ENCODE results near the gene CDSN. TPM values are rescaled to one million over a fixed set of nuclear protein-coding genes. Genes with fewer than 3 reads are reported as not detected.

CDSN gene
- total and polyA plus RNA-seq, 2 experiments from 2014 or later, result 0.07 TPM; not detected in 1

DNA sequence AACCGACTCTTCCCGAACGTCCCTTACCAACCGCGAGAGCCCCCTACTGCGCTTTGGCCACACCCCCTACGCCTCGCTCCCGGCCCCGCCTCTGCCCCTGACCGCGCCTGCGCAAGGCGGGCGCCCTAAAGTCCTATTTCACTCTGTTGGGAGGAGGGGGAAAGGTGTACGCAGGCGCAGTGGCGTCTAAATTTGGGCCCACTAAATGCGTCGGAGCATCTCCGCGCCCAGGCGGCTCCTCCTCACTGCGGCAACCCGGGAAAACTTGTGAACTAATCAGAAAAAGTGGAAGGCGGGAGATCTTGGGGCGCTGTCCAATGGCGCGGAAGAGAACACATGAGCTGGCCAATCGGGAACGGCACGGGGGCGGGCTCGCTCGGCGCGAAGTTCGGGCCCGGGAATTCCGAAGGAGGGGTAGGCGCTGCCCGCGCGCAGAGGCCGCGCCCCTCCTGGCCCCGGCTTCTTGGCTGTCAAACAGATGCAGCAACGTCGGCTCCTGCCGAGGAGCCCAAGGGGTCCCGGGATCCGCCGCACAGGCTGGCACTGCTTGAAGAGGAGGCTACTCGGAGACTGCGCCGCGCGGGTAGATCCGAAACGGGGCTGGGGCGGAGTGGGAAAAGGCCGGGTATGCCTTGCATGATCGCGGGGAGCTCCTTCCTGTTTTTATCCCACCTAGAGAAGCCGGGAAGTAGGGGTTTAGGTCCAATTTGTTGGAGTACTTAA, 38.1 kb upstream of the CDSN start, which contains the start of gene TCF19:
Gene TCF19, plus strand, starts transcription at position 450 of the 723 bp plus-strand sequence. CDS start 881 bp downstream, outside the sequence.
- ATAC-seq (peak; percentile 78), DNase-seq (ENCODE audit: low spot score) (peak; percentile 99)
- Histone ChIP-seq H3K9me2 (ENCODE audit: insufficient read depth) (no peaks in the 10 kb centered on the region), H3K4me3 (peak within 1 kb of the TSS; percentile 75), H3K4me1 (ENCODE audit: insufficient read depth) (peaks cover 40% of the 10 kb centered on the region), H3K79me2 (replicated peaks; ENCODE audit: insufficient read depth) (0 out of 2 replicates have a peak, but pooled peaks cover 16% of the 10 kb centered on the region), H4K20me1 (replicated peaks; ENCODE audit: insufficient read depth) (peaks cover 8% of the 10 kb centered on the region), H3K36me3 (ENCODE audit: insufficient read depth) (peaks cover 6% of the 10 kb centered on the region), H3K4me2 (peak within 1 kb of the TSS; percentile 100), H2AFZ (peak within 1 kb of the TSS; percentile 87; the same call in 1 of the 2 replicates), H3K27ac (ENCODE audit: low read depth) (peak within 1 kb of the TSS; percentile 79; the same call in 1 of the 2 replicates), H3K27me3 (ENCODE audit: insufficient read depth) (0 out of 2 replicates have a peak, but pooled peaks cover 2% of the 10 kb centered on the region), H3F3A (replicated peaks; ENCODE audit: low read depth) (peaks cover 39% of the 10 kb centered on the region)
- peak within 1 kb of the TSS; percentile 88 for H3K4me3 Mint-ChIP-seq
- H3K4me1 Mint-ChIP-seq, result peaks cover 39% of the 10 kb centered on the region
- H3K27me3 Mint-ChIP-seq (ENCODE audit: insufficient read depth, low read depth, poor library complexity), result peaks cover 17% of the 10 kb centered on the region
- no peaks in the 10 kb centered on the region for H3K9me3 Mint-ChIP-seq
- H3K36me3 Mint-ChIP-seq (ENCODE audit: low read depth), result peaks cover 55% of the 10 kb centered on the region
- H3K27ac Mint-ChIP-seq, result peak within 1 kb of the TSS; percentile 86
- TF ChIP-seq POLR2AphosphoS5 (IDR thresholded peaks at IDR 0.05; ENCODE audit: low read depth) (peak; percentile 69), ZNF114 (CRISPR knock-in tag; IDR thresholded peaks at IDR 0.05) (no peak), CREB1 (CRISPR knock-in tag; IDR thresholded peaks at IDR 0.05; ENCODE audit: low read depth) (peak; percentile 59), EZH2phosphoT487 (IDR thresholded peaks at IDR 0.05; ENCODE audit: unreplicated experiment) (no peak), EZH2 (IDR thresholded peaks at IDR 0.05; ENCODE audit: low read depth, unreplicated experiment) (no peak)

GRCh38 chr6:31157513-31158139, 37.4 kb upstream of the CDSN start, which contains the start of gene CCHCR1:
Gene CCHCR1 (minus strand): TSS chr6:31157802. CDS start chr6:31157600, 202 bp downstream.
- H3K4me1 ChIP-seq (ENCODE audit: insufficient read depth), result peaks cover 33% of the 10 kb centered on the region
- Mint-ChIP-seq H3K36me3 (ENCODE audit: low read depth) (peaks cover 55% of the 10 kb centered on the region), H3K4me1 (peaks cover 34% of the 10 kb centered on the region), H3K27ac (peak within 1 kb of the TSS; percentile 86), H3K9me3 (no peaks in the 10 kb centered on the region), H3K4me3 (peak within 1 kb of the TSS; percentile 88), H3K27me3 (ENCODE audit: insufficient read depth, low read depth, poor library complexity) (peaks cover 17% of the 10 kb centered on the region)
- DNase-seq (ENCODE audit: low spot score), result peak; percentile 31
- H3K27ac ChIP-seq (ENCODE audit: low read depth), result peak within 1 kb of the TSS; percentile 79; the same call in 1 of the 2 replicates
- H3K4me2 ChIP-seq, result peak within 1 kb of the TSS; percentile 100
- H3K79me2 ChIP-seq (replicated peaks; ENCODE audit: insufficient read depth), result 0 out of 2 replicates have a peak, but pooled peaks cover 16% of the 10 kb centered on the region
- 0 out of 2 replicates have a peak within 1 kb of the TSS, but pooled peaks have one; percentile 4 for H2AFZ ChIP-seq
- peaks cover 5% of the 10 kb centered on the region; the same call in 1 of the 2 replicates for H4K20me1 ChIP-seq (replicated peaks; ENCODE audit: insufficient read depth)
- H3K4me3 ChIP-seq, result peak within 1 kb of the TSS; percentile 75
- H3K27me3 ChIP-seq (ENCODE audit: insufficient read depth), result no peaks in the 10 kb centered on the region
- peaks cover 2% of the 10 kb centered on the region; the same call in 1 of the 2 replicates for H3K36me3 ChIP-seq (ENCODE audit: insufficient read depth)
- H3F3A ChIP-seq (replicated peaks; ENCODE audit: low read depth), result peaks cover 32% of the 10 kb centered on the region
- peak; percentile 14 for ATAC-seq
- H3K9me2 ChIP-seq (ENCODE audit: insufficient read depth), result no peaks in the 10 kb centered on the region
- no peak for TF ChIP-seq ZNF114 (CRISPR knock-in tag; IDR thresholded peaks at IDR 0.05)
- TF ChIP-seq ZNF331 (CRISPR knock-in tag; IDR thresholded peaks at IDR 0.05; ENCODE audit: low read depth), result no peak
- TF ChIP-seq POLR2AphosphoS5 (IDR thresholded peaks at IDR 0.05; ENCODE audit: low read depth), result no peak
- TF ChIP-seq CTCF (conservative IDR thresholded peaks at IDR 0.05; ENCODE audit: low read depth in 2 of 2), result no peak
- TF ChIP-seq EZH2 (IDR thresholded peaks at IDR 0.05; ENCODE audit: low read depth, unreplicated experiment), result no peak
- no peak for TF ChIP-seq REST (IDR thresholded peaks at IDR 0.05; ENCODE audit: unreplicated experiment)
